Transverse colon (tissue), 4 donors: ENCODE results near the gene LPAR2.

Experiments
- CTCF ChIP-seq, 5 experiments: fragments of 200-600 bp in 3 of 5; fragments of 450-650 bp in 2 of 5; sonication (generic) in 3 of 5; IDR thresholded peaks; 1 replicate in 2 of 5; 2 replicates in 3 of 5; pipeline ENCODE4 v1.5.1; 2016 to 2017; ENCODE audit warnings: antibody characterized with exemption in 5 of 5, inconsistent platforms in 3 of 5, mild to moderate bottlenecking in 2 of 5, moderate library complexity in 1 of 5
- POLR2A ChIP-seq: fragments of 450-650 bp; IDR thresholded peaks from one replicate; pipeline ENCODE4 v1.6.1; 2016; ENCODE audit warnings: antibody characterized with exemption, mild to moderate bottlenecking, moderate library complexity
- POLR2AphosphoS5 ChIP-seq, 3 donors: sonication (generic); formaldehyde crosslinking; IDR thresholded peaks; one replicate each; pipeline ENCODE4 v1.6.1; 2016; ENCODE audit warnings: antibody characterized with exemption in 3 of 3

GRCh38 chr19:19661675-19662251, 33.7 kb upstream of the LPAR2 start:
- TF ChIP-seq POLR2A, result no peak
- no peak for TF ChIP-seq CTCF (IDR thresholded peaks at IDR 0.05)
- TF ChIP-seq POLR2AphosphoS5 (IDR thresholded peaks at IDR 0.05), result no peak
